Measurements from ENCODE around the gene RHBDL2. TPM values are rescaled to one million over a fixed set of nuclear protein-coding genes. Genes with fewer than 3 reads are reported as not detected.
A peak's percentile ranks its signal among the peaks of the same experiment; 100 is the strongest.

The RHBDL2 gene, protein sequence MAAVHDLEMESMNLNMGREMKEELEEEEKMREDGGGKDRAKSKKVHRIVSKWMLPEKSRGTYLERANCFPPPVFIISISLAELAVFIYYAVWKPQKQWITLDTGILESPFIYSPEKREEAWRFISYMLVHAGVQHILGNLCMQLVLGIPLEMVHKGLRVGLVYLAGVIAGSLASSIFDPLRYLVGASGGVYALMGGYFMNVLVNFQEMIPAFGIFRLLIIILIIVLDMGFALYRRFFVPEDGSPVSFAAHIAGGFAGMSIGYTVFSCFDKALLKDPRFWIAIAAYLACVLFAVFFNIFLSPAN
- total RNA-seq, result 10 to 100 TPM in 2 of 5 donors, 1 to 10 TPM in 1, not detected in 2; 9.0 to 24.9 (median 14.5) TPM
- polyA plus RNA-seq, result 1 to 10 TPM; 4.3 to 9.3 (median 4.5) TPM
- long read RNA-seq, donor 1, result 0 reads
- long read RNA-seq, donor 2, partial matches to known transcripts, result 0 of 2 reads
- long read RNA-seq, donor 2, other reads (novel, unspliced or antisense), result 0 of 2 reads
- long read RNA-seq, donor 3, partial matches to known transcripts, result 0 of 3 reads
- long read RNA-seq, donor 3, other reads (novel, unspliced or antisense), result 0 of 3 reads
- long read RNA-seq, donor 4, result 0 reads
- long read RNA-seq, donor 5, result 0 reads
- long read RNA-seq, donor 6, result 0 reads
- long read RNA-seq, donor 7, result 0 reads
- long read RNA-seq, donor 8, partial matches to known transcripts, result 0 of 3 reads
- long read RNA-seq, donor 8, other reads (novel, unspliced or antisense), result 0 of 3 reads
- long read RNA-seq, donor 9, result 0 reads
- long read RNA-seq, donor 10, partial matches to known transcripts, result 0 of 1 reads
- long read RNA-seq, donor 10, other reads (novel, unspliced or antisense), result 0 of 1 reads

DNA sequence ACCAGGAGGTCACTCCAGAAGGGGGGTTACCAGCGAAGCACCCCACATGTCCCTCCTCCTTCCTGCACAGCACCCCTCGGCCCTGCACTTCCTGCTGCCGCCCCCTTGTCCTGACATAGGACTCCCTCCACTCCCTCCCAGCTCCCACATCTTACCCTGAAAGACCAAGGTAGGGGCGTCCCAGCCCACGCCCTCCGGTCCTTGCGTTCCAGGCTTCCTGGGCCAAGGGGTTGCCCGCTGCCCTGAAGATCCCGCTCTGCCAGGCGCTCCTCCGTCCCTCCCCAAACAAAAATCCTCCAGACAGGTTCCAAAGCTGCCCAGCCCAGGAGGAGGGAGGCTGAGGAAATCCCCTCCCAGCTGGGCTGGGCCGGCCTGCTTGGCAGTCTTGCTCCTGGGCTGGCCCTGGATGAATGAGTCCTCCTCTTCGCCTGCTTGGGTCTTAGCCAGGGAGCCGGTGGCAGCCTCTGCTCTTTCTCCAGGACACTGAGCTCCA is at the start of gene RHBDL2:
RHBDL2 (minus strand) TSS at position 304 of the 493 bp plus-strand sequence. CDS start 22,618 bp downstream, outside the sequence.
- Histone ChIP-seq H3K4me3 (peak within 1 kb of the TSS; percentile 37 to 60 (median 48)), H3K36me3 (no peaks in the 10 kb centered on the region), H3K4me1 (peaks cover 3 to 19% (median 15%) of the 10 kb centered on the region in 4 donors), H3K27me3 (no peaks in the 10 kb centered on the region), H3K9me3 (no peaks in the 10 kb centered on the region), H3K27ac (peak within 1 kb of the TSS; percentile 62 to 82 (median 76))
- WGBS, 5 donors, result 17 to 32% (median 23%) methylated on average over 12 to 14 of the region's 14 CpGs
- TF ChIP-seq, protein P1, sequence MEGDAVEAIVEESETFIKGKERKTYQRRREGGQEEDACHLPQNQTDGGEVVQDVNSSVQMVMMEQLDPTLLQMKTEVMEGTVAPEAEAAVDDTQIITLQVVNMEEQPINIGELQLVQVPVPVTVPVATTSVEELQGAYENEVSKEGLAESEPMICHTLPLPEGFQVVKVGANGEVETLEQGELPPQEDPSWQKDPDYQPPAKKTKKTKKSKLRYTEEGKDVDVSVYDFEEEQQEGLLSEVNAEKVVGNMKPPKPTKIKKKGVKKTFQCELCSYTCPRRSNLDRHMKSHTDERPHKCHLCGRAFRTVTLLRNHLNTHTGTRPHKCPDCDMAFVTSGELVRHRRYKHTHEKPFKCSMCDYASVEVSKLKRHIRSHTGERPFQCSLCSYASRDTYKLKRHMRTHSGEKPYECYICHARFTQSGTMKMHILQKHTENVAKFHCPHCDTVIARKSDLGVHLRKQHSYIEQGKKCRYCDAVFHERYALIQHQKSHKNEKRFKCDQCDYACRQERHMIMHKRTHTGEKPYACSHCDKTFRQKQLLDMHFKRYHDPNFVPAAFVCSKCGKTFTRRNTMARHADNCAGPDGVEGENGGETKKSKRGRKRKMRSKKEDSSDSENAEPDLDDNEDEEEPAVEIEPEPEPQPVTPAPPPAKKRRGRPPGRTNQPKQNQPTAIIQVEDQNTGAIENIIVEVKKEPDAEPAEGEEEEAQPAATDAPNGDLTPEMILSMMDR (IDR thresholded peaks at IDR 0.05), result no peak
- TF ChIP-seq POLR2A (IDR thresholded peaks at IDR 0.05) (no peak), EP300 (IDR thresholded peaks at IDR 0.05) (no peak), POLR2AphosphoS5 (IDR thresholded peaks at IDR 0.05) (peak in 2 of 3 donors; percentile 34 to 45)
- intact Hi-C loops (cut with DNase I; ENCODE audit: low total_unique reads), result no loop called here
- DNase-seq, result peak; percentile 82 to 88

- intact Hi-C loops (cut with DNase I; ENCODE audit: low total_unique reads), result no loop called here
- Histone ChIP-seq H3K4me3 (peak within 1 kb of the TSS; percentile 83 to 100 (median 96)), H3K27ac (peak within 1 kb of the TSS; percentile 89 to 99 (median 95)), H3K36me3 (peaks cover 0 to 21% (median 12%) of the 10 kb centered on the region in 4 donors), H3K27me3 (no peaks in the 10 kb centered on the region), H3K4me1 (peaks cover 15 to 54% (median 32%) of the 10 kb centered on the region in 4 donors), H3K9me3 (no peaks in the 10 kb centered on the region)
- peak; percentile 99 for DNase-seq
- TF ChIP-seq POLR2A (IDR thresholded peaks at IDR 0.05) (peak in 2 of 4 donors; percentile 55 to 82), POLR2AphosphoS5 (IDR thresholded peaks at IDR 0.05) (peak; percentile 72 to 98 (median 96)), EP300 (IDR thresholded peaks at IDR 0.05) (no peak)
- TF ChIP-seq, protein P1 (IDR thresholded peaks at IDR 0.05), result peak in 3 of 7 experiments; percentile 18 to 50 (median 40)
- WGBS, 5 donors, result 1% methylated on average over 7 to 76 of the region's 76 CpGs
These were observed 49.4 kb upstream of the RHBDL2 start, which contains the start of gene AKIRIN1 for GRCh38 chr1:38990738-38991637. AKIRIN1 (plus strand) TSS chr1:38991276; CDS start chr1:38991381, 105 bp downstream.

DNA sequence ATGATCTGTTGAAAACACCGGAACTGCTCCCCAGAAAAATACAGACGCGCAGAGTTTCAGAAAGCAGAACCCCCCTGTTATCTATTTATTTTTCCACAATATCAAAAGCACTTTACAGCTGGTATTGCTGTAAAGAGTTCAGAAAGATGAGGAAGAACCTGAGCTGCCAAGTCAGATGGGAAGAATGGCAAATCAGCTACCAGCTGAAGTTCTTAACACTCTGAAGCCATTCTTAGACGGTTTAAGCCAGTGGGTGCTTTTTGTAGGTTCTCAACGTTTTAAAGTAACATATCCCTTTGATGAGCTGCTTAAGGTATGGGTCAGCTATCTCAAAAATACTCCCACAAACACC is 48.7 kb upstream of the RHBDL2 start:
- peak in 1 of 2 donors; percentile 45 for DNase-seq
- H3K36me3 ChIP-seq, result peaks cover 0 to 17% (median 5%) of the 10 kb centered on the region in 4 donors
- H3K4me3 ChIP-seq, result peak overlapping the region; percentile 83 to 100 (median 96)
- H3K27ac ChIP-seq, result peak overlapping the region; percentile 89 to 99 (median 95)
- WGBS, 5 donors, result 13 to 25% (median 16%) methylated on average over 5 of the region's 5 CpGs
- no peaks in the 10 kb centered on the region for H3K27me3 ChIP-seq
- H3K9me3 ChIP-seq, result no peaks in the 10 kb centered on the region
- no peak for TF ChIP-seq POLR2A (IDR thresholded peaks at IDR 0.05)
- TF ChIP-seq, protein P1 (IDR thresholded peaks at IDR 0.05), result no peak
- no peak for TF ChIP-seq EP300 (IDR thresholded peaks at IDR 0.05)
- TF ChIP-seq POLR2AphosphoS5 (IDR thresholded peaks at IDR 0.05), result no peak
- intact Hi-C loops (cut with DNase I; ENCODE audit: low total_unique reads), result no loop called here
- H3K4me1 ChIP-seq, result peaks cover 15 to 51% (median 28%) of the 10 kb centered on the region in 4 donors
